ENCODE results near the gene FBXW8. TPM values are rescaled to one million over a fixed set of nuclear protein-coding genes. Genes with fewer than 3 reads are reported as not detected.

The FBXW8 gene
- total and polyA plus RNA-seq, 2 donors from 2014 or later: 3.3 to 20.3 TPM

- H3K4me3 ChIP-seq (ENCODE audit: low read length in 3 of 3): no peak overlapping the region
- H3K36me3 ChIP-seq (ENCODE audit: control insufficient read depth in 2 of 3, insufficient read depth in 3 of 3, low read length in 3 of 3): peaks cover 5 to 17% (median 10%) of the 10 kb centered on the region in 3 donors
- FAIRE-seq: no peak
- intact Hi-C loops (cut with DNase I): loop anchor here (10.0 kb wide), 2 partner anchors 105 to 135 kb away; no protein-coding TSS in a partner anchor
- TF ChIP-seq CTCF (IDR thresholded peaks at IDR 0.05; ENCODE audit: borderline replicate concordance, extremely low read depth, insufficient read depth): no peak
- H3K9me3 ChIP-seq (ENCODE audit: control insufficient read depth in 2 of 3, insufficient read depth in 1 of 3, low read length in 3 of 3): no peaks in the 10 kb centered on the region
- H3K27me3 ChIP-seq (ENCODE audit: control insufficient read depth, insufficient read depth, low read length): no peaks in the 10 kb centered on the region
- no peaks in the 10 kb centered on the region for H3K4me1 ChIP-seq (ENCODE audit: control insufficient read depth in 2 of 3, insufficient read depth in 2 of 3, low read depth in 1 of 3, low read length in 3 of 3)
- H3K27ac ChIP-seq (ENCODE audit: low read depth in 2 of 2, low read length in 2 of 2): no peak overlapping the region
- DNase-seq: no peak
- no peak overlapping the region for H3K9ac ChIP-seq (ENCODE audit: low read length in 3 of 3)
Measured at GRCh38 chr12:117019866-117020265, 109.1 kb downstream of the FBXW8 start.

- TF ChIP-seq CTCF (IDR thresholded peaks at IDR 0.05; ENCODE audit: borderline replicate concordance, extremely low read depth, insufficient read depth): no peak
- H3K36me3 ChIP-seq (ENCODE audit: control insufficient read depth in 2 of 3, insufficient read depth in 3 of 3, low read length in 3 of 3): peaks cover 5 to 15% (median 13%) of the 10 kb centered on the region in 3 donors
- H3K4me3 ChIP-seq (ENCODE audit: low read length in 3 of 3): no peak overlapping the region
- intact Hi-C loops (cut with DNase I): loop anchor here (10.0 kb wide), 2 partner anchors 104 to 134 kb away; no protein-coding TSS in a partner anchor
- H3K9ac ChIP-seq (ENCODE audit: low read length in 3 of 3): no peak overlapping the region
- no peak for FAIRE-seq
- H3K27ac ChIP-seq (ENCODE audit: low read depth in 2 of 2, low read length in 2 of 2): no peak overlapping the region
- peaks cover 0 to 3% (median 0%) of the 10 kb centered on the region in 3 donors for H3K4me1 ChIP-seq (ENCODE audit: control insufficient read depth in 2 of 3, insufficient read depth in 2 of 3, low read depth in 1 of 3, low read length in 3 of 3)
- H3K9me3 ChIP-seq (ENCODE audit: control insufficient read depth in 2 of 3, insufficient read depth in 1 of 3, low read length in 3 of 3): no peaks in the 10 kb centered on the region
- H3K27me3 ChIP-seq (ENCODE audit: control insufficient read depth, insufficient read depth, low read length): no peaks in the 10 kb centered on the region
- DNase-seq: no peak
Measured at GRCh38 chr12:117020536-117021220, 109.9 kb downstream of the FBXW8 start.

GRCh38 chr12:117022465-117022864 lies 111.7 kb downstream of the FBXW8 start:
- Histone ChIP-seq H3K4me3 (ENCODE audit: low read length in 3 of 3) (no peak overlapping the region), H3K9me3 (ENCODE audit: control insufficient read depth in 2 of 3, insufficient read depth in 1 of 3, low read length in 3 of 3) (no peaks in the 10 kb centered on the region), H3K36me3 (ENCODE audit: control insufficient read depth in 2 of 3, insufficient read depth in 3 of 3, low read length in 3 of 3) (peaks cover 0 to 13% (median 11%) of the 10 kb centered on the region in 3 donors), H3K4me1 (ENCODE audit: control insufficient read depth in 2 of 3, insufficient read depth in 2 of 3, low read depth in 1 of 3, low read length in 3 of 3) (peaks cover 0 to 5% (median 0%) of the 10 kb centered on the region in 3 donors), H3K27me3 (ENCODE audit: control insufficient read depth, insufficient read depth, low read length) (no peaks in the 10 kb centered on the region), H3K27ac (ENCODE audit: low read depth in 2 of 2, low read length in 2 of 2) (no peak overlapping the region), H3K9ac (ENCODE audit: low read length in 3 of 3) (no peak overlapping the region)
- TF ChIP-seq CTCF (IDR thresholded peaks at IDR 0.05; ENCODE audit: borderline replicate concordance, extremely low read depth, insufficient read depth): no peak
- intact Hi-C loops (cut with DNase I): loop anchor here (10.0 kb wide), 2 partner anchors 102 to 132 kb away; no protein-coding TSS in a partner anchor
- peak in 2 of 5 donors; percentile 15 to 47 for DNase-seq
- no peak for FAIRE-seq

Data from kidney (tissue), 14 donors.